Measurements from ENCODE around the gene PCGF1. TPM values are rescaled to one million over a fixed set of nuclear protein-coding genes. Genes with fewer than 3 reads are reported as not detected.

PCGF1 gene
- total RNA-seq, 1 experiment from 2014 or later = 28.1 TPM

DNA sequence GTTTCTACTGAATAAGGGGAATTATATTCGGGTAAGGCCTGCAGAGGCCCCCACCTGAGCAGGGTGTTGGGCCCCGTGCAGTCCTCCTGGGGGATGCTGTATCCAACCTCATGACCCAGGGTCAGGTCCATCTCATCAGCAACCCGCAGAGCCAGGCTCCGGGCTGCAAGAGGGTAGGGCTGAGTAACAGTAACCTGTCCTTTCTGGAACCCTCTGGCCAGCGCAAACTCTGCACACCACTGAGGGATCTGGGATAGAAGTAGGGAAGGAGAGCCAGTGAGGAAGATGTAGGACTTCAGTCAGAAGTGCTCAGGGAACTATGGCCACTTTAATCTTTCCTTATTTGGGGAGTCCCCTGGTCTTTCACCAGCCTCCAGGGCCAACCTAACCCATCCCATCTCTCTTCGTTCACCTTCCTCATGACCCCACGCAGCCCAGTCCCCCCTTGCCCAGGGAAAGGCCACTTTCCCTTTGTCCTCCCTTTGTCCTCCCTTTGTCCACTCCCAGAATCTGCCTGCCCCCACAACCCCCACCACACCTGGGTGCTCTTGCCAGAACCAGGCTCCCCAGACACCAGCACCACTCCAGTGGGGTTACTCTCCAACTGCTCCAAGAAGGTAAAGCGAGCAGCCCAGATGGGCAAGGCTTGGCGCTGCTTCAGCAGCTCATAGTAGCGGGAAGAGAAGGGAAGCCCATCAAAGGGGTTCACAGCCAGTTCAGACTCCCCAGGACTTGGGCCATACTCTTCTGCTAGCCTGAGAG is 17.6 kb upstream of the PCGF1 start:
- Histone ChIP-seq H3K23me2 (ENCODE audit: insufficient read length, low read depth, low read length, poor library complexity, severe bottlenecking) (peaks cover 8% of the 10 kb centered on the region), H4K5ac (ENCODE audit: insufficient read length, low read depth, low read length) (no peak overlapping the region), H3K9ac (ENCODE audit: extremely low read depth, insufficient read length, low read length) (no peak overlapping the region), H2BK120ac (ENCODE audit: low read depth, low read length, poor library complexity, severe bottlenecking) (no peak overlapping the region), H2BK12ac (ENCODE audit: insufficient read length, low read depth, low read length) (no peak overlapping the region), H2BK5ac (ENCODE audit: insufficient read length, low read length) (no peak overlapping the region), H3K23ac (ENCODE audit: insufficient read length, low read depth, low read length) (no peak overlapping the region), H3K14ac (ENCODE audit: insufficient read depth, low read length) (no peak overlapping the region), H3K79me1 (ENCODE audit: insufficient read depth, low read depth, low read length, poor library complexity, severe bottlenecking) (peaks cover 4% of the 10 kb centered on the region), H3K79me2 (ENCODE audit: insufficient read depth, low read length) (peaks cover 4% of the 10 kb centered on the region; the same call in 1 of the 2 replicates), H3K9me3 (ENCODE audit: control insufficient read depth, low read depth, low read length) (no peaks in the 10 kb centered on the region), H3K56ac (ENCODE audit: insufficient read length, low read depth, low read length) (no peak overlapping the region), H4K91ac (ENCODE audit: insufficient read length, low read depth, low read length) (no peak overlapping the region), H3K4me1 (ENCODE audit: insufficient read depth, low read length) (peaks cover 4% of the 10 kb centered on the region; the same call in 1 of the 2 replicates), H3K4me2 (ENCODE audit: insufficient read depth, insufficient read length, low read length) (no peak overlapping the region), H3K18ac (ENCODE audit: insufficient read length, low read depth, low read length) (no peak overlapping the region), H2AFZ (ENCODE audit: low read length) (no peak overlapping the region), H3K27ac (ENCODE audit: insufficient read length, low read depth, low read length) (no peak overlapping the region), H4K8ac (replicated peaks; ENCODE audit: insufficient read length, low read depth, low read length) (no peak overlapping the region), H3K27me3 (ENCODE audit: insufficient read depth, low read length) (peaks cover 3% of the 10 kb centered on the region; the same call in 1 of the 2 replicates), H3T11ph (ENCODE audit: low read length) (no peak overlapping the region), H4K20me1 (ENCODE audit: control insufficient read depth, insufficient read depth, insufficient read length) (no peaks in the 10 kb centered on the region), H2BK20ac (ENCODE audit: low read depth, low read length, poor library complexity, severe bottlenecking) (no peak overlapping the region), H3K4ac (ENCODE audit: low read depth, low read length) (no peak overlapping the region), H2BK15ac (ENCODE audit: low read depth, low read length) (no peak overlapping the region), H2AK5ac (ENCODE audit: insufficient read length, low read length) (no peak overlapping the region)
- Mint-ChIP-seq H3K4me1 (peaks cover 12 to 14% of the 10 kb centered on the region in 2 experiments), H3K9me3 (no peaks in the 10 kb centered on the region; a peak in 1 of 5 replicates), H3K27me3 (ENCODE audit: low read depth) (peaks cover 34% of the 10 kb centered on the region), H3K4me3 (no peak overlapping the region), H3K27ac (no peak overlapping the region), H3K36me3 (ENCODE audit: insufficient read depth in 1 of 3, low read depth in 3 of 3) (peaks cover 23 to 32% (median 30%) of the 10 kb centered on the region in 3 experiments)
- TF ChIP-seq, protein P1, sequence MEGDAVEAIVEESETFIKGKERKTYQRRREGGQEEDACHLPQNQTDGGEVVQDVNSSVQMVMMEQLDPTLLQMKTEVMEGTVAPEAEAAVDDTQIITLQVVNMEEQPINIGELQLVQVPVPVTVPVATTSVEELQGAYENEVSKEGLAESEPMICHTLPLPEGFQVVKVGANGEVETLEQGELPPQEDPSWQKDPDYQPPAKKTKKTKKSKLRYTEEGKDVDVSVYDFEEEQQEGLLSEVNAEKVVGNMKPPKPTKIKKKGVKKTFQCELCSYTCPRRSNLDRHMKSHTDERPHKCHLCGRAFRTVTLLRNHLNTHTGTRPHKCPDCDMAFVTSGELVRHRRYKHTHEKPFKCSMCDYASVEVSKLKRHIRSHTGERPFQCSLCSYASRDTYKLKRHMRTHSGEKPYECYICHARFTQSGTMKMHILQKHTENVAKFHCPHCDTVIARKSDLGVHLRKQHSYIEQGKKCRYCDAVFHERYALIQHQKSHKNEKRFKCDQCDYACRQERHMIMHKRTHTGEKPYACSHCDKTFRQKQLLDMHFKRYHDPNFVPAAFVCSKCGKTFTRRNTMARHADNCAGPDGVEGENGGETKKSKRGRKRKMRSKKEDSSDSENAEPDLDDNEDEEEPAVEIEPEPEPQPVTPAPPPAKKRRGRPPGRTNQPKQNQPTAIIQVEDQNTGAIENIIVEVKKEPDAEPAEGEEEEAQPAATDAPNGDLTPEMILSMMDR (conservative IDR thresholded peaks at IDR 0.05) = no peak
- no CpG with 5 or more reads among the region's 10 CpGs for WGBS (ENCODE audit: extremely low coverage, insufficient read length, low lambda C conversion rate)
- no peak for DNase-seq

All from H9 (cell line).